ENCODE measurements around the gene HOXB2. TPM values are rescaled to one million over a fixed set of nuclear protein-coding genes. Genes with fewer than 3 reads are reported as not detected.

The HOXB2 gene
- total RNA-seq, 2 experiments from 2014 or later, result 15.6 to 18.2 TPM

DNA sequence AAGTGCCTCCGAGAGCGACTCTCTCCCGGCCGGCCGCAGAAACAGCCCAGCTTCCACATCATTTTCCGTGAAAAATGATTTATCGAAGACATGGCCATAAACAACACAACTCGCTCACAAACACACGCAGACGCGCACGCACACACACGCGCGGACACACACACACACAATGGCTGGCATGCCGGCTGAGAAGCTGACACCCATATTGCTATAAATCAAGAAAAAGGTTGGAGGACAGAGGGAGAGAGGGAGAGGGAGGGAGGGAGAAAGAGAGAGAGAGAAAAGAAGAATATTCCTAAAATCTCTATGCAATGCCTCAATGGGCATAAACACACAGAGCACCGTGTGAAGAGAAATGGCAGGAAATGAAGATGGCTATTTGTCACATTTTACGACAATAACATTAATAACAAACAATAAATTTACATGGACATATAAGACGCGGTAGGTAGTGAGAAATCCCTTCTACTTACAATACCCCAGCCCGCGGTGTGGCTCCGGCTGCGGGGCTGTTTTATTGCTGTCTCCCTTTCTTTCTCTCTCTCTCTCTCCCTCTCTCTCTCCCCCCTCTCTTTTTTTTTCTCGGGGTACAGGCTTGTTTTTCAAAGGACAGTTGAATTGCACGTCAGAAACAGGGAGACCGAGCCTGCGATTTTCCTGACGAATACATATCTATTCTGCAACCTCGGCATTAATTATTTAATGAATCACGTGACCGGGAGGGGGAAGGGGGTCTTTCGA lies 23.8 kb upstream of the HOXB2 start:
- intact Hi-C loops (cut with micrococcal nuclease), result no loop called here
- Mint-ChIP-seq H3K9me3 (no peaks in the 10 kb centered on the region), H3K4me1 (ENCODE audit: low read depth) (peaks cover 5% of the 10 kb centered on the region), H3K27ac (no peak overlapping the region), H3K27me3 (ENCODE audit: low read depth) (peaks cover 16% of the 10 kb centered on the region), H3K4me3 (peak overlapping the region; percentile 37), H3K36me3 (ENCODE audit: low read depth) (no peaks in the 10 kb centered on the region)
- CTCF ChIA-PET, result interaction anchor here (0.6 kb wide), 1 partner anchor 762 kb away, joined by 3 read pairs; no protein-coding TSS in a partner anchor
- DNase-seq, result no peak

DNA sequence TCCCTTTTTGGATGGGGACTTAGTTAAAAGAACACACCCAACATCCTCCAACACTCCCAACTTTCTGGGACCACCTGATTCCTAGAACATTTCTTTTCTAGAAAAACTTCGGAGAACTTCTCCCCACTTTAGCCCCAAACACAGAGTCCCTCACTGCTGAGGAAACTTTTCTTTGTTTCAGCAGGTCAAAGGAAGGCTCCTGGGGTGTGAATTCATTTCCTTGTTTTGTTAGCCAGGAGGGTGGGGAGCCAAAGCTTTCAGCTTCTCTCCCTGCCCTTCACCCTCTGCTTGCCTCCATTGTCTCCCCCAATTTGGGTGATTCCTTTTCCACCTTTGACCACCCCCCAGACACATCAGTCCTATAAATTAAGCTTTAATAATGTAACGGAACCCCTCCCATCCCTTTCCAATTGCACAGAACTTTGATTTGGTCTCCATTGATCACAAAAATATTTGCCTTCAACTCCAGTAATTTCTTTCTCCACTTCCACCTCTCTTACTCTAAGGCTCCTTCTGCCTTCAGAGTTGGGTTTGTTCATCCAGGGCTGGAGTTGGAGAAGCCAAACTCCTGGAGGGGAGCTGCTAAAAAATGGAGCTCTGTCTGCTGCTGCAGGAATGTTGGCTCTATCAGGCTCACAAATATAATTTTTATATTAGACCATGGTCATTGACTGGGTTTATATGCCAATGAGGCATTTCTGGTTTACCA lies 22.9 kb upstream of the HOXB2 start:
- no peak overlapping the region for H3K27ac Mint-ChIP-seq
- H3K4me1 Mint-ChIP-seq (ENCODE audit: low read depth), result peaks cover 5% of the 10 kb centered on the region
- H3K4me3 Mint-ChIP-seq, result no peak overlapping the region
- H3K36me3 Mint-ChIP-seq (ENCODE audit: low read depth), result no peaks in the 10 kb centered on the region
- peaks cover 16% of the 10 kb centered on the region for H3K27me3 Mint-ChIP-seq (ENCODE audit: low read depth)
- no peaks in the 10 kb centered on the region for H3K9me3 Mint-ChIP-seq
- intact Hi-C loops (cut with micrococcal nuclease), result no loop called here
- no peak for DNase-seq
- CTCF ChIA-PET, result interaction anchor here (0.6 kb wide), 1 partner anchor 762 kb away, joined by 3 read pairs; no protein-coding TSS in a partner anchor

DNA sequence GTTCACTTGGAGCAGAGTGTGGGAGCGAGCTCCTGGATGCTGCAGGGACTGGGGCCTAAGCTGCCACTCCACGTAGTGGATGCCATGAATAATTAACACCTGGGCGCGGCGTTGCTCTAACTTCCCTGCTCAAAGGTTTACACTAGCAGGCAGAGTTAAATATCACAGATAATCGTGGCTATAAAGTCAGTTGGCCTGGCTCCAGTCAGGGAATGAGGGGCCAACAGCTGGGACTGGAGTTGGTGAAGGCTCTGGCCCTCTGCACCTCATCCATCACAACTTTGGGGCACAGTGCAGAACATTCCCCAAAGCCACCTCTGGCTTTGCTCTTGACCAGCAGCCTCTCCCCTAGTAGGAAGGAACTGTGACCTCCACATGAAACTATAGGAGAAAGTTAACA lies 22.3 kb upstream of the HOXB2 start:
- DNase-seq, result no peak
- H3K27me3 Mint-ChIP-seq (ENCODE audit: low read depth), result peaks cover 20% of the 10 kb centered on the region
- no peak overlapping the region for H3K4me3 Mint-ChIP-seq
- peaks cover 5% of the 10 kb centered on the region for H3K4me1 Mint-ChIP-seq (ENCODE audit: low read depth)
- H3K27ac Mint-ChIP-seq, result no peak overlapping the region
- no peaks in the 10 kb centered on the region for H3K9me3 Mint-ChIP-seq
- CTCF ChIA-PET, result no interaction called here
- intact Hi-C loops (cut with micrococcal nuclease), result no loop called here
- H3K36me3 Mint-ChIP-seq (ENCODE audit: low read depth), result no peaks in the 10 kb centered on the region

DNA sequence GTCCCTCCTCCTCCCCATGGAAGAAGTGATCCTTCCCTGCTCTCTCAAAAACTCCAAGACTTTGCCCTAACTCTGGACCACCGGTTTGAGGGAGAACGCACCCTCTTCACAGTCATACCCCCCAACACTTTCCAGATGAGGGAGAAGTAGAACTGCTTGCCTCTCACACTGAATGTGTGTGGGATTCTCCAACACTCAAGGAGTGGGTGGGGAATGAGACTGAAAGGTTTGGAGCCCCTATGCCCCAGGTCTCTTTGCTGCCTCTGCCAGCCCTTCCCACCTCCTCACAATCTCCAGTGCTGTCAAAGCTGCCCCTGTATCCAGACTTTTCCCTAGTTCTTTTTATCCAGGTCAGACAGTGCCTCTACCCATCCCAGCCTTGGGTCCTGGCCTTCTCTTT lies 21.8 kb upstream of the HOXB2 start:
- Mint-ChIP-seq H3K4me3 (no peak overlapping the region), H3K4me1 (ENCODE audit: low read depth) (peaks cover 5% of the 10 kb centered on the region), H3K9me3 (no peaks in the 10 kb centered on the region), H3K36me3 (ENCODE audit: low read depth) (no peaks in the 10 kb centered on the region), H3K27ac (no peak overlapping the region), H3K27me3 (ENCODE audit: low read depth) (peaks cover 20% of the 10 kb centered on the region)
- no peak for DNase-seq
- intact Hi-C loops (cut with micrococcal nuclease), result no loop called here
- CTCF ChIA-PET, result no interaction called here

DNA sequence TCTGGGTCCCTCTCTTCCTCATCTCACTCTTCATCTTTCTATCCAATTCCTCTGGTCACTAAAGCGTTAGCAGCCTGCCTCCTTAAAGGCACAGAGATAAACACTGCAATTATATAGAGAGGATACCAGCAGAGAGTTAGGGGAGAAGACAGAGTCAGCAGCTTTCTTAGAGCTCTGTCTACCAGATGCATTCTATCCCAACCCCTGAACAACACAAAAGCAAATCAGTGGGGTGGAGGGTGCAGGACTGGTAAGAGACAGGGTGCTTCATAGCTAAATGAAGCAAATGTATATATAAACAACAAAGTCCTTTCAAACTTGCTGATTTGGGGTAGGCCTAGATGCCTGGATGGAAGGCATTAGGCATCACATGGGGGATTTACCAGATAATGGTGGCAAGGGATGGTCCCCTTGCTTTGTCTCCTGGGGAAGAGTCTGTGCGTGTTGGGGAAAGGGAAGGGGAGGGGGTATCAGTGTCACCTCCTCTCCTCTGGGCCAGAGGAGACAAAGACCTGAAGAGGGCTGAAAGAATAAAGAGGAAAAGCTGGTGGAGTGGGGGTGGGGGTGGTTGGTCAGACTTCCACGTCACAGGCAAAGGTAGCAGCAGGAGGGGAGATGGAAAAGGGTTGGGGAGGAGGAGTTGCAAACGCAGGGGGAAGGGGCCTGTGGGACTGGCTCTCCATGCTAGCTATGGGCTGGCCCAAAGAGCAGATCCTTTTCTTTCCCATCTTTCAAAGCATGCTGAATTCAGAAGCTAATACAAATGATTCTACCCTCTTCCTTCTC lies 21.2 kb upstream of the HOXB2 start:
- intact Hi-C loops (cut with micrococcal nuclease), result no loop called here
- no peak for DNase-seq
- Mint-ChIP-seq H3K4me1 (ENCODE audit: low read depth) (peaks cover 5% of the 10 kb centered on the region), H3K36me3 (ENCODE audit: low read depth) (no peaks in the 10 kb centered on the region), H3K27me3 (ENCODE audit: low read depth) (peaks cover 20% of the 10 kb centered on the region), H3K4me3 (no peak overlapping the region), H3K27ac (no peak overlapping the region), H3K9me3 (no peaks in the 10 kb centered on the region)
- CTCF ChIA-PET, result interaction anchor here (0.6 kb wide), 1 partner anchor 137 kb away, joined by 4 read pairs; no protein-coding TSS in a partner anchor

DNA sequence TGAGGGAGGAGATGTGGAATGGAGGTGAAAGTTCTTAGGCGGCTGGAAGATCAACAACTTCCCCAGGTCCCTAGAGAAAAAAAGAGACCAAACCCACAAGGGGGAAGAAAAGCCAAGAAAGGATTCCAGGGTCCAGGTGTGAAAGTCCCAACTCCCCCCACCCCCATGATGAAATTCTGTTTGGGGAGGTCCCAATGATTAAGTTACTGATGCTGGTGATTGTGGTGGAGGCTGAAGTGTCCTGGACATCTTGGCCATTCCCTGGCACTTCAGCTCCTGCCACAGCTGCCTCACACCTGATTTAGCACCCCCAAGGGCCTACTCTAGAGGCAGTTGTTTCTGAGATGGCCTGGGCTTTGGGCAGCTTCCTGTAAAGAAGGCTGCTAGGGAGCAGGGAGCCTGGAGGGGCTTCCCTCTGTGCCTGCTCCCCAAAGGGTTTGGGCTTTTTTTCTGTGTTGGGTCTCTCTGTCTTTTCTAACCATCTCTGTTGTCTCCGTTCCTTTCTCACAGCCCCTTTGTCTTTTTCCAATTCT lies 20.2 kb upstream of the HOXB2 start:
- H3K9me3 Mint-ChIP-seq, result no peaks in the 10 kb centered on the region
- intact Hi-C loops (cut with micrococcal nuclease), result no loop called here
- CTCF ChIA-PET, result interaction anchor here (0.5 kb wide), 1 partner anchor 219 kb away, joined by 3 read pairs; no protein-coding TSS in a partner anchor
- peaks cover 5% of the 10 kb centered on the region for H3K4me1 Mint-ChIP-seq (ENCODE audit: low read depth)
- H3K27ac Mint-ChIP-seq, result no peak overlapping the region
- no peaks in the 10 kb centered on the region for H3K36me3 Mint-ChIP-seq (ENCODE audit: low read depth)
- H3K27me3 Mint-ChIP-seq (ENCODE audit: low read depth), result peaks cover 20% of the 10 kb centered on the region
- DNase-seq, result no peak
- no peak overlapping the region for H3K4me3 Mint-ChIP-seq

DNA sequence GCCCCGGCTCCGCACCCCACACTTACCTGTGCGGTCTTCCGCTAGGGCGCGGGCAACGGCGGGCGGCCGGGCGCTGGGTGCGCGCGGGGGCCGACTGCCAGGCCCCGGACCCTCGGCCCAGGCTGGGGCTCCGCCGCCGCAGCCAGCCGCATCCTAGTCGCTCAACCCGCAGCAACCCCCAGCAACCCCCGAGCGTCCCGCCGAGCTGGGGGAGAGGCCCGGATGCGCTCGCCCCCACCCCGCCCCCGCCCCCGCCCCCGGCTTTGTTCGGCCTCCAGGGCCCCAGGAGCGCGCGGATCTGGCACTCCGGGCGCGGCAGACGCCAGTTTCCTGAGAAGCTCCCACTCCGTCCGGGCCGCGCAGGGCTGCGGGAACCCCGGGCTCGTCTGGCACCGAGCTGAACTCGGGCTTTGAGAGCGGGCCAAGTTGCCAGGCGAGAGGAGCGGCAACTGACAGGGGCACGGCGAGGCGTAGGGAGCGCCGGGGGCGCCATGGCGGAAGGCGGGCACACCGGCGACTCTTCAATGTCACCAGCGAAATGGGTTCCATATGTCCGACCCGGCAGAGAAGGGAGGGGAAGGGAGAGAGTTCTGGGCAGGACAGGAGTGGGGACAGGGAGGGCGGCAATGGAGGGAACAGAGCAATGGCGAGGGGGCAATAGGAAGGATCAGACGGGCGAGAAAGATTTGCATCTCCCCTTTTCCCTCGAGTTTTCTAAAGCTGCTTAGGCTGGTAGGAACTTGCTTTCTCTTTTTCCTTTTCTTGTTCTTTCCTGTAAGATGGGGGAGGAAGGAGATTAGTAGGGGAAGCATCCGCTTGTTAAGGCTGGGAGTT lies 19.5 kb upstream of the HOXB2 start:
- no peak overlapping the region for H3K27ac Mint-ChIP-seq
- H3K27me3 Mint-ChIP-seq (ENCODE audit: low read depth), result peaks cover 20% of the 10 kb centered on the region
- H3K36me3 Mint-ChIP-seq (ENCODE audit: low read depth), result no peaks in the 10 kb centered on the region
- peaks cover 5% of the 10 kb centered on the region for H3K4me1 Mint-ChIP-seq (ENCODE audit: low read depth)
- no peaks in the 10 kb centered on the region for H3K9me3 Mint-ChIP-seq
- CTCF ChIA-PET, result interaction anchor here (0.5 to 0.6 kb wide), 2 partner anchors 15 to 219 kb away, joined by 3 read pairs; no protein-coding TSS in a partner anchor
- peak overlapping the region; percentile 33 for H3K4me3 Mint-ChIP-seq
- DNase-seq, result no peak
- intact Hi-C loops (cut with micrococcal nuclease), result no loop called here

DNA sequence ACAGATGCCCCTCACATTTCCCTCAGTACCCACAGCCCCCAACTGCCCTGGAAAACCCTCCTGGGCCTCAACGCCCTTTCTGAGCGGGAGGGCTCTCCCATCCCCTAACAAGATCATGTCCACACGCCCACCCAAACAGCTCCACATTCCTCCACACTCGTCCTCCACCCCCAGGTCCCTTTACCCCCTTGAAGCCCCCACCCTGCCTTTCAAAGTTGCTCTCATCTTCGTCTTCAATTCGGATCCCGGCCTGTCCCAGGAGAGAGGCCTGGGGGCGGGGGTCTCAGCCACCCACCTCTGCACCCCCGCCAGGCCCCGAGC lies 18.9 kb upstream of the HOXB2 start:
- no peak overlapping the region for H3K27ac Mint-ChIP-seq
- H3K27me3 Mint-ChIP-seq (ENCODE audit: low read depth), result peaks cover 18% of the 10 kb centered on the region
- H3K9me3 Mint-ChIP-seq, result no peaks in the 10 kb centered on the region
- intact Hi-C loops (cut with micrococcal nuclease), result no loop called here
- DNase-seq, result no peak
- no peaks in the 10 kb centered on the region for H3K36me3 Mint-ChIP-seq (ENCODE audit: low read depth)
- H3K4me3 Mint-ChIP-seq, result no peak overlapping the region
- CTCF ChIA-PET, result interaction anchor here (0.6 kb wide), 1 partner anchor 15 kb away, joined by 3 read pairs; no protein-coding TSS in a partner anchor
- peaks cover 5% of the 10 kb centered on the region for H3K4me1 Mint-ChIP-seq (ENCODE audit: low read depth)

DNA sequence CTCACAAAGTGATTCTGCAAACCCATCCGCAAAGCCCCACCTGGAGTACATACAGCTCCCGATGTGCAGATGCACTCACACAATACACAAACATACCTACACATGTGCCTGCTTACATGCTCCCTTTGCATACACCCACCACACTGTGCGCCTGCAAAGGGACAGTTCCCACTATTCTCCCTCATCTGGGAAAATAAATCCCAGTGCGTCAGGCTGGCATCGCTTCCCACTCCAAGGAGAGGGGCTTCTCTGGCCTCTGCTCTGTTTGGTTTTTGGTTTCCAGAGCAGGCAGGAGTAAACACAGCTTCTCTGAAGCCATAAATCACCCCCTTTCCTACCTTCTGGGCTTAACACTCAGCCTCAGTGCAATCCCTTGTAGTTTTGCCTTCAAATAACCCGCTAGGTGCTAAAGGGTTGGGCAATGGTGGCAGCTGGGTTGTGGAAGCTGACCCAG lies 18.5 kb upstream of the HOXB2 start:
- no peak for DNase-seq
- H3K4me3 Mint-ChIP-seq, result no peak overlapping the region
- H3K36me3 Mint-ChIP-seq (ENCODE audit: low read depth), result no peaks in the 10 kb centered on the region
- intact Hi-C loops (cut with micrococcal nuclease), result no loop called here
- peaks cover 2% of the 10 kb centered on the region for H3K4me1 Mint-ChIP-seq (ENCODE audit: low read depth)
- no peaks in the 10 kb centered on the region for H3K9me3 Mint-ChIP-seq
- H3K27me3 Mint-ChIP-seq (ENCODE audit: low read depth), result peaks cover 17% of the 10 kb centered on the region
- no peak overlapping the region for H3K27ac Mint-ChIP-seq
- CTCF ChIA-PET, result interaction anchor here (0.6 kb wide), 1 partner anchor 14 kb away, joined by 3 read pairs; no protein-coding TSS in a partner anchor

DNA sequence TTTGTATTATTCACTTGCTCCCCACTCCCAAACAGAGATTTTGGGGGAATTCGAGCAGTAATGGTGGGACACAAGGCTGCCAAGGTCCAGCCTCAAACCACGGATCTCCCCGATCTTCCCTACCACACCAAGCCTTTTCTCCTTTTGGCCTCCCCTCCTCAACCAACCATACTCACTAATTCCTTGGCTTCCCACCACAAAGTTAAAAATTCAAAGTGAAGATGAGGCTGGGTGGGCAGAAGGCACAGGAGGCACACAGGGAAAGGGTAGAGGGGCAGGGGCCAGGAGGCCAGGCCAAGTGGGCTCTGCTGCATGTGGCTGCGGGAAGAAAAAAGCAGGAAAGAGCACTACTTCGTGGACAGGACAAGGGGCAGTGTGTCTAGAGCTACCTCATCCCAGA lies 18.0 kb upstream of the HOXB2 start:
- H3K36me3 Mint-ChIP-seq (ENCODE audit: low read depth), result no peaks in the 10 kb centered on the region
- peaks cover 15% of the 10 kb centered on the region for H3K27me3 Mint-ChIP-seq (ENCODE audit: low read depth)
- DNase-seq, result no peak
- intact Hi-C loops (cut with micrococcal nuclease), result no loop called here
- no peak overlapping the region for H3K4me3 Mint-ChIP-seq
- H3K27ac Mint-ChIP-seq, result no peak overlapping the region
- no peaks in the 10 kb centered on the region for H3K4me1 Mint-ChIP-seq (ENCODE audit: low read depth)
- no peaks in the 10 kb centered on the region for H3K9me3 Mint-ChIP-seq
- CTCF ChIA-PET, result no interaction called here

DNA sequence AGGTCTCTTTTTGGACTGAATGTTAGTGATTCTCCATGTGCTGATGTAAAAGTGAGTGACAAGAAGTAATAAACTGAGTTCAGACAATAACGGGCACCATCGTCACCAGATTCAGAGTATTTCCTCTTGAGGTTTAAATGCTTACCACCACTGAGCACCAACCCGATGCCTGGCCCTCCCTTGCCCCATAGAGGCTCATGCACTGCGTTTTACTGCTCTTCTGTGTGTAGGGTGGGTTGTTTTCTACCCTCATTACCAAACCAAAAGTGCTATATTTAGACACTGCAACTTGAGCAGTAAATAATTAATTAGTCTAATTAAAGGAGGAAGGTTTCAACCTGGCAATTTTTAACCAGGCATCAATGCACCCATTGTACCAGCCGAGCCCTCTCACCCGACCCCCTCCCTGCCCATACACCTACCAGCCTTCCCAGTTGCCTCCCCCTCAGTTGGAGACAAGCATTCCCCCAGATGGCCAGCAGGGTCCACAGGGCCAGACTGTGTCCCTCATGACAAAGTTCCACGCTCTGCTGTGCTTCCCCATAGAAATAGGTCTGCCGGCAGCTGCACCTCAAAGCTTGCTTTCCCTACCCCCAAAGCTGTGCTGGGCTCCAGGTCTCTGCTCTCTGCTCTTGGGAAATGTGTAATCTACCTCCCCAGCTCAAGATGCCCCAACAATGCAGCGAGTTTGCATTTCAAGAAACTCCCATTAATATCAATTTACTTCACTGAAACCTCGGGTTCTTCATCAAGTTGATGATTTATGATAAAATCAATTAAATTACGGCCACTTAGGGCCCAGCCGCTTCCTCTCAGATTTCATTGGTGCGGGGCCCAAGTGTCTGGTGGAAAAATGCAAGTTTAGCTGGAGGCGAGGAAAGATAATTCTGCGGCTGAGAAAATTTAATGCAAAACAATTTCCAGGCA lies 17.2 kb upstream of the HOXB2 start:
- intact Hi-C loops (cut with micrococcal nuclease), result no loop called here
- CTCF ChIA-PET, result interaction anchor here (0.6 to 1.1 kb wide), 3 partner anchors 220 to 450 kb away, joined by 3 read pairs; no protein-coding TSS in a partner anchor
- Mint-ChIP-seq H3K36me3 (ENCODE audit: low read depth) (no peaks in the 10 kb centered on the region), H3K4me1 (ENCODE audit: low read depth) (no peaks in the 10 kb centered on the region), H3K9me3 (no peaks in the 10 kb centered on the region), H3K27me3 (ENCODE audit: low read depth) (peaks cover 15% of the 10 kb centered on the region), H3K4me3 (no peak overlapping the region), H3K27ac (no peak overlapping the region)
- DNase-seq, result no peak

Measured in activated naive CD4-positive, alpha-beta T cell treated with anti-CD3 and anti-CD28 coated beads for 36 hours (primary cell).